ENCODE data around the gene CRB3. TPM values are rescaled to one million over a fixed set of nuclear protein-coding genes. Genes with fewer than 3 reads are reported as not detected.
A peak's percentile ranks its signal among the peaks of the same experiment; 100 is the strongest.

The CRB3 gene
- total RNA-seq, 1 donor from 2014 or later = 57.4 TPM

DNA sequence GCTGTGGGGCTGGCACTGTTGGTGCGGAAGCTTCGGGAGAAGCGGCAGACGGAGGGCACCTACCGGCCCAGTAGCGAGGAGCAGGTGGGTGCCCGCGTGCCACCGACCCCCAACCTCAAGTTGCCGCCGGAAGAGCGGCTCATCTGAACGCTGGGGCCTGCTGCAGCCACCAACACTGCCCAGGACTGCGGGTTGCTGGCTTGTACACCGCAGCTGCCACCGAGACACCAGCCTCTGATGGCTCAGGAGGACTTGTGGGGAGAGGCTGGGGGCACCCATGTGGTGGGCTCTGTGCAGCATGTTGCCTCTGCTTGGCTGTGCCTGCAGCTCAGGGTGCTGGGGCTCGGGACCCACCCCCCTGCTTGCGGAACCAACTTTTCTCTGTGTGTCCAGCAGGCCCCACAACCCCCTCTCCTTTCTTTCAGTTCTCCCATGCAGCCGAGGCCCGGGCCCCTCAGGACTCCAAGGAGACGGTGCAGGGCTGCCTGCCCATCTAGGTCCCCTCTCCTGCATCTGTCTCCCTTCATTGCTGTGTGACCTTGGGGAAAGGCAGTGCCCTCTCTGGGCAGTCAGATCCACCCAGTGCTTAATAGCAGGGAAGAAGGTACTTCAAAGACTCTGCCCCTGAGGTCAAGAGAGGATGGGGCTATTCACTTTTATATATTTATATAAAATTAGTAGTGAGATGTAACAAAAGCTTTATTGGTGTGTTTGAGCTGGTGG is 2.6 kb downstream of the CRB3 start:
- no peak for DNase-seq (ENCODE audit: low read depth)

GRCh38 chr19:6467384-6467783 is 3.3 kb downstream of the CRB3 start:
- DNase-seq (ENCODE audit: low read depth) = no peak

DNA sequence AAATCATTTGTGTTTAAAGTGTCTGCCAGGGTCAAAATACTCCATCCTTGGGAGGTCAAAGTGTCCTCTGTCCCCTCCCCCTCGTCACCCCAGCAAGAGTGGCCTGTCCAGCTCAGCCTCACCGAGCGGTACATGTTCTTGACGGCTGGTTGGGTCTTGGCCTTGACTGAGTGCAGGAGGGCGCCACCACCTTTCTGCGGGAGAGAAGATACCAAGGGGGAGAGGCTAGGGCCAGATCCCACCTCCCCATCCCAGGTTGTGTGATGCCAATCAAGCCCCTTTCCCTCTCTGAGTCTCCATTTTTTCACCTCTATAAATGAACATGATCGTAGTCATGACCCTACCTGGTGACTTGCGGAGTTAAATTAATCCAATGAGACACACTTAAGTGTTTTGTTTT is 6.1 kb downstream of the CRB3 start:
- DNase-seq (ENCODE audit: low read depth) = no peak

GRCh38 chr19:6471076-6471475 is 7.0 kb downstream of the CRB3 start:
- DNase-seq (ENCODE audit: low read depth) = no peak

DNA sequence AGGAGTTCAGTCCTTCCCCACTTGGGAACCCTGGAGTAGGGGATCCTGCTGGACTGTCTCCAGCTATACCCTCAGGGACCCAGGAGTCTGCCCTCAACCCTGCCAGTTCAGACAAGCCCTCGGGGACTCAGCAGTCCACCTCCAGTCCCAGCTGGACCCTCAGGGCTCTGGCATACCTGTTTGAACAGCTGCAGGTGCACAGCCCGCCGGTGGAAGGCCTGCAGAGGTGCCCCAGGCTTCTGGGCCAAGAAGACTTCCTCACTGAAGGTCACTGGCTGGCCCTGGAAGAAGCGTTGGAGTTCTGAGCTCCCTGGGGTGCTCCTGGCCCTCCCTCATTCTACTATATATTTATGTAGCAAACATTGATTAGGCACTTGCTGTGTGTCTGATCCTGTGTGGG is 8.6 kb downstream of the CRB3 start:
- DNase-seq (ENCODE audit: low read depth) = no peak

- no peak for DNase-seq (ENCODE audit: low read depth)
Observed at GRCh38 chr19:6473647-6474046, 9.6 kb downstream of the CRB3 start.

DNA sequence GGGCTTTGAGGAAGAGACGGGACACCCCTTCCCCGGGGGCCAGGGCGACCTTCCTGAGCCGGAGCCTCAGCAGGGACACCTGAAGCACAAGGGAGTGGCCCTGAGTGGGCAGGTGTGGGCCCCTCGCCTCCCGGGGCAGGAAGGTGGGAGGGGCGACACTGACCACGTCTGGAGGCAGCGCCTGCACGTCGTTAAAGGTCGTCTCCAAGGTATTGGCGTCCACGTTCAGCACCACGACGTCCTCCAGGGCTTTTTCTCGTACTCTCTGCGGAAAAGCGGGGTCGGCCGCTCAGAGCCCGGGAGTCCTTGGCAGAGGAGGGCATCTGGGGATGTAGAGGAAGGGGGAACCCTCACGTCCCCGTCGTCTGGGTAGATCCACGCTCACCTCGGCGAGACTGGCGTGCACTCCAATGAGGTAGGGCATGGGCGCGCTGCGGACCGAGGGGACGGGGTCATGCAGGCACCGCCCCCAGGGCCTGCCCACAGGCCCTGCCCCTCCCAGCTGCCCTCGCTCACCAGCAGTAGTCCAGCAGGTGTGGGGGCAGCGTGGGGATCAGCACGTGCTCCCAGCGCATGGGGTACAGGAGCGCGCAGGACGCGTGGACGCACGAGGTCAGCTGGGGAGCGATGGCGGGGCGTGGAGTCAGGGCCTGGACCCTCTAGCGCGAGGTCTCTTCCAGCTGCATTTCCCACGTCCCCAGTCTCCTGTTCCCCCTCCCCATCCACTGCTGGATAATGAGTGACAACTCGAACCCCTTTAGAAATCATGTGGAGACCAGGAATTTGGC is 11.4 kb downstream of the CRB3 start:
- DNase-seq (ENCODE audit: low read depth) = no peak

GRCh38 chr19:6476155-6476895 is 12.3 kb downstream of the CRB3 start:
- DNase-seq (ENCODE audit: low read depth) = peak; percentile 90

GRCh38 chr19:6476896-6477431 is 12.9 kb downstream of the CRB3 start:
- no peak for DNase-seq (ENCODE audit: low read depth)

DNA sequence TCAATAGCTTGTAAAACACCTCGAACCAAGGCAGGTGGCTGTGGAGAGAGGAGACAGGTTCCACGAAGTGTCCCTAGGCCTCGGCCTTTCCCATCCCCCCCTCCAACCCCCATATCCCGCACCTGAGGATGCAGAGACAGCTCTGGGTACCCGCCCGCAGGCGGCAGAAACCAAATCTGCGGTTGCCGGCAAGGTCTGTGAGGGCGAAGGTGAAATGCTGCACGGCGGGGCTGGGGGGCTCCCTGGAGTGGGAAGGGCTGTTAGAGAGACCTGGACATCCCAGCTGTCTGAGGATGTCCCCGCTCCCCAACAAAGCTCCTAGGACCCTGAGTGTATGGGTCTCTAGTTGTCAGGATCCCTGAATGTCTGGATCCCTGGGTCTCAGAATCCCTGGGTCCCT is 14.7 kb downstream of the CRB3 start:
- DNase-seq (ENCODE audit: low read depth) = no peak

DNA sequence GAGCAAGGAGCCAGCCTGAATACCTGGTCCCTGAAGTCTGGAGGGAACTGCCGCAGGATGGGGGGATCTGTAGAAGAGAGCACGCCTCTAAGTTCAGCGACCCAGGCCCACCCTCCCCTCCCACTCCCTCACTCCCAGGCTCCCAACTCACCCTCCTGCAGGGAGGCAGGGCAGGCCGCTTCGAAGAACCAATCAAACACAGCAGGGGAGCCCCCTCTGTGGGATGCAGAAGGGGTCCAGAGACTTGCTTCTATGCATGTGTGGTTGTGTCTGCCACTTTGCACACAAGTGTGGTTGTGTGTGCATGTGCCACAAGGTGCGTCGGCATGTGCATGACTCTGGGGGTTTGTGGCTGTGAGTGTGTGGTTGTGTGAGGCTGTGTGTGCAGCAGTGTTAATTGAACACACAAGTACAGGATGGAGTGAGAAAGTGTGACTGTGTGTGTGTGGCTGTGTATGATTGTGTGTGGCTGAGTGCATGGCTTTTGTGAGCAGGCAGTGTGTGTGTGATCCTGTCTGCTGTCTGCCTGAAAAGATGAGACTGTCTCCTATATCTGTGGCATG is 15.8 kb downstream of the CRB3 start:
- DNase-seq (ENCODE audit: low read depth) = no peak

- DNase-seq (ENCODE audit: low read depth) = no peak
Observed at GRCh38 chr19:6480848-6481415, 16.9 kb downstream of the CRB3 start.

DNA sequence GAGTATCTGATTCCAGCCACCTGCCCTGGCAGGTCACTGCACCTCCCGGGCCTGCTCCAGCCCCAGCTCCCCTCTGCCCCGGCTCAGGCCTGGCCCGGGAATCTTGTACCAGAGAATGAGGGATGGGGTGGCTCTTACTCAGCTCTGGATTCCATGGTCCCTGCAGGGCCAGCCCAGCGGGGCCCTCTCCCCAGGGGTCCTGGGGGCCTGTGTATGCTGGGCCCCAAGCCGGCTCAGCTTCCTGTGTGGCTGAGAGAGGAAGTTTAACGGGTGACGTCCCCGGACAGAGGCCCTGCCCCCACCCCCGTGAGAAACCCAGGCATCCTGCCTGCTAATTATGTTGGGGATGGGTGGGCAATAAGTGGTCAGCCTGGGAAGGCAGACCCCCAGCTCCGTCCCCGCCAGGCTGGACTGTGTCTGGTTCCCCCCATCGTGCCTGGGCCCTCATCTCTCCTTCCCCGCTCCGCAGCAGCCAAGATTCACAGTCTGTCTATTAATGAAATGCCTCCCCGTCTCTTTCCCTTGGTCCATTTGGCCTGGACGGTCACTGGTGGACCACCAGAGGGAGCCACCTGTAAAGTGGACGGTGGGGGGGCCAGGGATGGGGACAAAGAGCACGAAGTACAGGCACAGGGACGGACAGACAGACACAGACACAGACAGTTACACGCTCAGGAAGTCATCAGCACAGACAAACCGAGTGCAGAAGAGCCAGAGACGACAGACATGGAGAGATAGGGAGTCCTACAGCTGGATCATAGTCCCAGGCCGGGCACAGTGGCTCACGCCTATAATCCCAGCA is 17.7 kb downstream of the CRB3 start, which contains the start of gene DENND1C:
DENND1C (minus strand) TSS at position 247 of the 802 bp plus-strand sequence; CDS start at position 155, 92 bp downstream.
- no peak for DNase-seq (ENCODE audit: low read depth)

DNA sequence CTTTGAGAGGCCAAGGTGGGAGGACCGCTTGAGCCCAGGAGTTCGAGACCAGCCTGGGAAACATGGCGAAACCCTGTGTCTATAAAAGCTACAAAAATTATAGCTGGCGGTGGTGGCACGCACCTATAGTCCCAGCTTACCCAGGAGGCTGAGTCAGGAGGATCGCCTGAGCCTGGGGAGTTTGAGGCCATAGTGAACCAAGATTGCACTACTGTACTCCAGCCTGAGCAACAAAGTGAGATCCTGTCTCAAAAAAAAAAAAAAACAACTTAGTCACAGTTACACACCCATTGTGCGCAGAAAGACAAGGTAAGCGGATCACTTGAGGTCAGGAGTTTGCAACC is 18.2 kb downstream of the CRB3 start:
- no peak for DNase-seq (ENCODE audit: low read depth)

- DNase-seq (ENCODE audit: low read depth) = no peak
Observed at GRCh38 chr19:6483235-6483634, 19.2 kb downstream of the CRB3 start.

DNA sequence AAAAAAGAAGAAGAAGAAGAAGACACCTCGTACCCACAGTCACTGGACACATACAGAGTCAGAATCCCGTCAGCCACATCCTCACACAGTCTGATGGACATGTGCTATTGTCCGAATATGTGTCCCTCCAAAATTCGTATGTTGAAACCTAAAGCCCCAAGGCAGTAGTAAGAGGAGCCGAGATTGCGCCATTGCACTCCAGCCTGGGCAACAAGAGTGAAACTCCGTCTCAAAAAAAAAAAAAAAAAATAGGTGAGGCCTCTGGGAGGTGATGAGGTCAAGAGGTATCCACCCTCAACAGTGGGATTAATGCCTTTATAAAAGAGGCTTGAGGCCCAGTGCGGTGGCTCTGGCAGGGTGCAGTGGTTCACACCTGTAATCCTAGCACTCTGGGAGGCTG is 20.2 kb downstream of the CRB3 start:
- DNase-seq (ENCODE audit: low read depth) = no peak

DNA sequence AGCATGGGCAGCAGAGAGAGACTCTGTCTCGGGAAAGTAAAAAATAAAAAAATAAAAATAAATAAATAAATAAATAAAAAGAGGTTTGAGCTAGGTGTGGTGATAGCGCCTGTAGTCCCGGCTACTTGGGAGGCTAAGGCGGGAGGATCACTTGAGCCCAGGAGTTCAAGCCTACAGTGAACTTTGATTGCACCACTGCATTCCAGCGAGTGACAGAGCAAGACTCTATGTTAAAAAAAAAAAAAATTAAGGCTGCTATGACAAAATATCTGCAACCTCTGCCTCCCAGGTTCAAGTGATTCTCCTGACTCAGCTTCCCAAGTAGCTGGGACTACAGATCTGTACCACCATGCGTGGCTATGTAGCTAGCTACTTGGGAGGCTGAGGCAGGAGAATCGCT is 20.8 kb downstream of the CRB3 start:
- peak; percentile 9 for DNase-seq (ENCODE audit: low read depth)

DNA sequence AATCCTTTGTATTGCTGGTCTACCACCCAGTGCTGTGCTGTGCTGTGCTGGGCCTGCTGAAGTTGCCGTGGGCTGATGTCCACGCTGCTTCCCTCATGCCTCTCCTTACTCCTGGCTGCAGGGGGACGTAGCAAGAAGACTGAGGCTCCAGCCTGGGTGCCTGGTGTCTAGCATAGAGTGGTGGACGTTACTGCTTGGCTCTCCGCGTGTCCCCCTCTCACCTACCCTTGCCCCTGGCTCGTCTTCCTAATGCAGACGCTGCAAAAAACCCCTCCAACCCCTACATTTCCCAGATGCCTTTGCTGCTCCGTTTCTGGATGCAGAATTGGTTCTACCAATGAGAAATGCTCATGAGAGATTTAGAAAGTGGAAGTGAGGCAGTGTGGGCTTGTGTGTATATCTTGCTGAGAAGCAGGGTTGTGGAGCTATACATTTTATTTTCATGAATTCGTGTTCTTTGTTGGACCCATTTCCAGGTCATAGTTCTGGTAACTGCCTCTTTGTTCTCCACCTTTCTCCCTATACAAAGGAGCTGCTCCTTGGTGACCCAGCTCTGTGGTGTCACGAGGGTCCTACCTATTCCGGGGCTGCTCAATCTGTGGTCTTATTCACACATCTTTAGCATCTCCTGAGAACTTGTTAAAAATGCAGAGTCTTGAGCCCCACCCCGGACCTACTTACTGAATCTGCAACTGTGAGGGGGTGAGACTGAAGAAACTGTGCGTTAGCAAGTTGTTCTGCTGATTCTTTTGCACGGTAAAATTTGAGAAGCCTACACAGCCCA is 25.4 kb downstream of the CRB3 start:
- DNase-seq (ENCODE audit: low read depth) = no peak

GRCh38 chr19:6490134-6490533 is 26.1 kb downstream of the CRB3 start:
- DNase-seq (ENCODE audit: low read depth) = no peak

Measured in renal cortical epithelial cell (primary cell).